IMR-90 (cell line): Measurements from ENCODE around the gene B4GALT1. TPM values are rescaled to one million over a fixed set of nuclear protein-coding genes. Genes with fewer than 3 reads are reported as not detected.

ENCODE experiments used
- ATAC-seq: fragments of 200-7000 bp; cut with Tn5 transposase; 2 replicates; pipeline ENCODE4 v1.9.1; 2020; ENCODE audit warnings: low read depth, mild to moderate bottlenecking, moderate library complexity
- BruUV-seq: library from RNA; stranded (reverse); fragments of 400-500 nt; replicated peaks from 2 replicates; lab custom pipeline; 2021; lab: Mats Ljungman, UMichigan
- CTCF ChIA-PET: fragments of 300-600 bp; formaldehyde crosslinking; extraction: SDS; loops from one replicate; lab custom pipeline; 2021; ENCODE audit warnings: antibody characterized with exemption; lab: Yijun Ruan, JAX
- POLR2A ChIA-PET: fragments of 300-600 bp; sonication (Branson Sonifier 250); formaldehyde crosslinking; loops from one replicate; lab custom pipeline; 2022; ENCODE audit warnings: antibody characterized with exemption; ENCODE audit not compliant: unreplicated experiment; lab: Charles Lee
- DNase-seq: peaks from one replicate; pipeline ENCODE4 v3.0.0; 2013
- H2AFZ ChIP-seq: replicated peaks from 2 replicates; pipeline ENCODE3; 2013; ENCODE audit warnings: low read length, mild to moderate bottlenecking; ENCODE audit not compliant: poor library complexity
- H2AK5ac ChIP-seq: 2 replicates; pipeline ENCODE4 v1.6.1; 2013; ENCODE audit warnings: low read depth, low read length, inconsistent platforms
- H2AK9ac ChIP-seq: replicated peaks from 2 replicates; pipeline ENCODE3; 2013; ENCODE audit warnings: mild to moderate bottlenecking, low read depth, low read length, moderate library complexity; ENCODE audit not compliant: poor library complexity
- H2BK120ac ChIP-seq: 2 replicates; pipeline ENCODE4 v1.6.1; 2013; ENCODE audit warnings: low read depth, low read length, inconsistent platforms
- H2BK15ac ChIP-seq: 3 replicates; pipeline ENCODE4 v1.6.1; 2013; ENCODE audit warnings: low read depth, low read length, inconsistent platforms
- H2BK20ac ChIP-seq: 2 replicates; pipeline ENCODE4 v1.6.1; 2013; ENCODE audit warnings: low read depth, mild to moderate bottlenecking, inconsistent platforms, low read length, moderate library complexity
- H2BK5ac ChIP-seq: 2 replicates; pipeline ENCODE4 v1.6.1; 2013; ENCODE audit warnings: mild to moderate bottlenecking, low read depth, low read length, inconsistent platforms; ENCODE audit not compliant: poor library complexity, severe bottlenecking
- H3K14ac ChIP-seq: replicated peaks from 2 replicates; pipeline ENCODE4 v1.6.1; 2013; ENCODE audit warnings: low read depth, low read length, inconsistent platforms
- H3K18ac ChIP-seq: 2 replicates; pipeline ENCODE4 v1.6.1; 2013; ENCODE audit warnings: low read depth, low read length, control low read depth
- H3K23ac ChIP-seq: 2 replicates; pipeline ENCODE4 v1.6.1; 2013; ENCODE audit warnings: low read depth, low read length, inconsistent platforms
- H3K27ac ChIP-seq: 2 replicates; pipeline ENCODE4 v1.5.1; 2013; ENCODE audit warnings: mild to moderate bottlenecking, control low read depth, low read length; ENCODE audit not compliant: insufficient read depth
- H3K27me3 ChIP-seq: 2 replicates; pipeline ENCODE4 v1.6.1; 2013; ENCODE audit warnings: low read length; ENCODE audit not compliant: control insufficient read depth, insufficient read depth
- H3K36me3 ChIP-seq: 2 replicates; pipeline ENCODE4 v1.6.1; 2013; ENCODE audit warnings: low read length, mixed read lengths; ENCODE audit not compliant: control insufficient read depth, insufficient read depth
- H3K4ac ChIP-seq: 2 replicates; pipeline ENCODE4 v1.6.1; 2013; ENCODE audit warnings: low read depth, low read length, inconsistent platforms
- H3K4me1 ChIP-seq: 2 replicates; pipeline ENCODE4 v1.6.1; 2013; ENCODE audit warnings: low read length, mixed read lengths; ENCODE audit not compliant: control insufficient read depth, insufficient read depth
- H3K4me2 ChIP-seq: 2 replicates; pipeline ENCODE4 v1.6.1; 2013; ENCODE audit warnings: low read depth, mild to moderate bottlenecking, control low read depth, low read length, moderate library complexity
- H3K4me3 ChIP-seq: 2 replicates; pipeline ENCODE4 v1.5.1; 2013; ENCODE audit warnings: low read depth, mild to moderate bottlenecking, control low read depth, low read length, moderate library complexity; ENCODE audit not compliant: insufficient read depth
- H3K56ac ChIP-seq: 2 replicates; pipeline ENCODE4 v1.6.1; 2013; ENCODE audit warnings: low read length, inconsistent platforms; ENCODE audit not compliant: insufficient read depth; ENCODE audit errors: extremely low read depth
- H3K79me1 ChIP-seq, 2 experiments: 2 replicates each; pipeline ENCODE4 v1.6.1; 2013; ENCODE audit warnings: low read length in 2 of 2, inconsistent platforms in 1 of 2, low read depth in 1 of 2
- H3K9ac ChIP-seq: 2 replicates; pipeline ENCODE4 v1.6.1; 2013; ENCODE audit warnings: low read depth, low read length, control low read depth
- H3K9me1 ChIP-seq: 2 replicates; pipeline ENCODE4 v1.6.1; 2013; ENCODE audit warnings: low read length, inconsistent platforms; ENCODE audit not compliant: insufficient read depth
- H3K9me3 ChIP-seq: 2 replicates; pipeline ENCODE4 v1.6.1; 2013; ENCODE audit warnings: low read length; ENCODE audit not compliant: control insufficient read depth, insufficient read depth
- H4K20me1 ChIP-seq: 2 replicates; pipeline ENCODE4 v1.6.1; 2013; ENCODE audit warnings: low read length, inconsistent platforms; ENCODE audit not compliant: insufficient read depth
- H4K5ac ChIP-seq: 2 replicates; pipeline ENCODE4 v1.6.1; 2013; ENCODE audit warnings: mild to moderate bottlenecking, low read depth, low read length, control low read depth
- H4K8ac ChIP-seq, 2 experiments: 2 replicates each; pipeline ENCODE4 v1.6.1; 2013; ENCODE audit warnings: low read depth in 2 of 2, low read length in 2 of 2, control low read depth in 1 of 2, inconsistent platforms in 1 of 2
- H4K91ac ChIP-seq: 2 replicates; pipeline ENCODE4 v1.6.1; 2013; ENCODE audit warnings: low read depth, low read length, inconsistent platforms; ENCODE audit not compliant: insufficient read depth
- BHLHE40 ChIP-seq: fragments of 150-350 bp; IDR thresholded peaks from 2 replicates; pipeline ENCODE4 v1.6.1; 2016; ENCODE audit warnings: mild to moderate bottlenecking, low read depth, low read length
- CEBPB ChIP-seq: IDR thresholded peaks from 2 replicates; pipeline ENCODE4 v1.6.1; 2012; ENCODE audit warnings: low read depth, low read length, improper control_type of control experiment
- CTCF ChIP-seq: conservative IDR thresholded peaks from 2 replicates; pipeline ENCODE4 v1.5.1; 2012; ENCODE audit warnings: mild to moderate bottlenecking, low read depth, low read length, improper control_type of control experiment
- MAFK ChIP-seq: IDR thresholded peaks from 2 replicates; pipeline ENCODE4 v1.6.1; 2012; ENCODE audit warnings: low read depth, low read length, improper control_type of control experiment
- MAZ ChIP-seq: IDR thresholded peaks from 2 replicates; pipeline ENCODE4 v1.6.1; 2012; ENCODE audit warnings: low read depth, mild to moderate bottlenecking, low read length, improper control_type of control experiment, moderate library complexity, borderline replicate concordance
- MXI1 ChIP-seq: IDR thresholded peaks from 2 replicates; pipeline ENCODE4 v1.6.1; 2012; ENCODE audit warnings: low read depth, mild to moderate bottlenecking, low read length, moderate library complexity, borderline replicate concordance
- POLR2A ChIP-seq: IDR thresholded peaks from 2 replicates; pipeline ENCODE4 v1.6.1; 2012; ENCODE audit warnings: mild to moderate bottlenecking, low read depth, low read length
- RAD21 ChIP-seq: IDR thresholded peaks from 2 replicates; pipeline ENCODE4 v1.6.1; 2012; ENCODE audit warnings: low read length, improper control_type of control experiment
- RFX5 ChIP-seq: IDR thresholded peaks from 2 replicates; pipeline ENCODE4 v1.8.0; 2012; ENCODE audit warnings: low read depth, mild to moderate bottlenecking, low read length, moderate library complexity
- SMC3 ChIP-seq: fragments of 150-350 bp; IDR thresholded peaks from 2 replicates; pipeline ENCODE4 v1.6.1; 2016; ENCODE audit warnings: low read depth, mild to moderate bottlenecking, antibody characterized with exemption, low read length, moderate library complexity
- WGBS, 2 experiments: methylation state at CpG; one replicate each; pipeline versions ENCODE4 v1.1.5 to v1.1.7; 2013; ENCODE audit warnings: missing lambda C conversion rate in 2 of 2; ENCODE audit not compliant: insufficient read length in 1 of 2; ENCODE audit errors: extremely low coverage in 2 of 2; 5-methylcytosine and 5-hydroxymethylcytosine counted together
- dilution Hi-C: fragments of 300-500 bp; cut with HindIII; formaldehyde crosslinking; loops from one replicate; pipeline ENCODE4 v1.14.3; 2018; ENCODE audit warnings: low sequenced_read_pairs; ENCODE audit not compliant: unreplicated experiment
- in situ Hi-C: fragments of 300-500 bp; cut with MboI; formaldehyde crosslinking; loops from 3 replicates; pipeline ENCODE4 v1.14.3; 2019; ENCODE audit warnings: low sequenced_read_pairs, inconsistent platforms, mixed read lengths
- intact Hi-C: fragments of 100-400 bp; cut with micrococcal nuclease; formaldehyde crosslinking; loops from 2 replicates; pipeline ENCODE4 v1.10.0; 2022
- polyA plus RNA-seq, 3 experiments: library from polyadenylated mRNA; depleted of rRNA; stranded (reverse); fragments of >200 nt; gene quantifications; 2 replicates each; pipeline ENCODE4 v1.2.3, GENCODE V29; 2012; ENCODE audit warnings: low replicate concordance in 1 of 3
- total RNA-seq: library from RNA; depleted of rRNA; stranded (reverse); fragments of >200 nt; gene quantifications from 2 replicates; pipeline ENCODE4 v1.2.3, GENCODE V29; 2012

The B4GALT1 gene
- total and polyA plus RNA-seq, 2 of the 4 experiments (the other 2 are of a cell fraction), result 8.8 to 37.8 TPM

- intact Hi-C loops (loop anchor here (1.0 kb wide), 3 partner anchors 86 to 183 kb away; partner anchors contain the start of genes B4GALT1 and BAG1), dilution Hi-C loops (no loop called here), in situ Hi-C loops (loop anchor here (5.0 kb wide), 2 partner anchors 86 to 146 kb away; partner anchors contain the start of gene B4GALT1)
- Histone ChIP-seq H3K4me3 (no peak overlapping the region), H3K9me1 (no peaks in the 10 kb centered on the region; the same call in 1 of the 2 replicates), H2BK5ac (no peak overlapping the region), H3K4ac (no peak overlapping the region), H3K9me3 (no peaks in the 10 kb centered on the region), H3K9ac (peak overlapping the region; percentile 64), H4K91ac (no peak overlapping the region), H3K27me3 (no peaks in the 10 kb centered on the region), H2BK20ac (peak overlapping the region; percentile 79; the same call in 1 of the 2 replicates), H3K27ac (peak overlapping the region; percentile 51; the same call in 1 of the 2 replicates), H3K4me2 (peak overlapping the region; percentile 75), H2AK9ac (no peak overlapping the region), H4K8ac (peak overlapping the region; percentile 41 to 92; a peak in 3 of 4 replicates), H3K14ac (peak overlapping the region; percentile 72), H3K18ac (peak overlapping the region; percentile 29; the same call in 1 of the 2 replicates), H4K20me1 (no peaks in the 10 kb centered on the region), H3K36me3 (no peaks in the 10 kb centered on the region), H2AFZ (peak overlapping the region; percentile 80), H3K56ac (peak overlapping the region; percentile 75), H4K5ac (peak overlapping the region; percentile 69; the same call in 1 of the 2 replicates), H2AK5ac (0 out of 2 replicates have a peak overlapping the region, but pooled peaks have one; percentile 40), H2BK120ac (peak overlapping the region; percentile 67), H3K79me1 (peaks cover 0 to 1% of the 10 kb centered on the region in 2 experiments; a peak in 2 of 4 replicates), H3K23ac (peak overlapping the region; percentile 81; the same call in 1 of the 2 replicates), H2BK15ac (peak overlapping the region; percentile 61; the same call in 1 of the 3 replicates), H3K4me1 (no peaks in the 10 kb centered on the region)
- ChIA-PET CTCF (interaction anchor here (0.9 kb wide), 1 partner anchor 145 kb away, joined by 3 read pairs; no protein-coding TSS in a partner anchor), POLR2A (no interaction called here)
- DNase-seq (peak; percentile 88), ATAC-seq (peak; percentile 66)
- no CpG with 5 or more reads among the region's 9 CpGs for WGBS, 2 experiments
- peak; percentile 98 for TF ChIP-seq SMC3
- peak; percentile 39; the same call in 1 of the 2 replicates for TF ChIP-seq POLR2A
- peak; percentile 96 for TF ChIP-seq RAD21
- peak; percentile 63 for TF ChIP-seq MAFK
- TF ChIP-seq MAZ, result peak; percentile 61; the same call in 1 of the 2 replicates
- no peak for TF ChIP-seq CEBPB
- TF ChIP-seq CTCF, result peak; percentile 89
- no peak for TF ChIP-seq RFX5
- no peak for TF ChIP-seq MXI1
- no peak for TF ChIP-seq BHLHE40
- no TSS peak for BruUV-seq
Measured at GRCh38 chr9:33081128-33081851, 85.8 kb downstream of the B4GALT1 start.
